Skeletal muscle tissue (tissue), 4 donors: ENCODE results near the gene SP100. TPM values are rescaled to one million over a fixed set of nuclear protein-coding genes. Genes with fewer than 3 reads are reported as not detected.
A peak's percentile ranks its signal among the peaks of the same experiment; 100 is the strongest.
"Not testable (repeated sequence)": the region's sequence is repeated elsewhere in the genome, so short reads cannot be mapped to it uniquely, and the experiment has no call there.

Experiments used
- H3K27ac ChIP-seq: one replicate; pipeline ENCODE4 v1.7.0; 2013; ENCODE audit warnings: mild to moderate bottlenecking, low read depth, low read length, inconsistent platforms
- H3K27me3 ChIP-seq, 3 donors: one replicate each; pipeline ENCODE4 v1.7.0; 2013; ENCODE audit warnings: low read length in 3 of 3; ENCODE audit not compliant: control insufficient read depth in 3 of 3, insufficient read depth in 3 of 3
- H3K36me3 ChIP-seq, 3 donors: one replicate each; pipeline ENCODE4 v1.7.0; 2013; ENCODE audit warnings: low read length in 3 of 3; ENCODE audit not compliant: control insufficient read depth in 3 of 3, insufficient read depth in 3 of 3
- H3K4me1 ChIP-seq, 3 donors: one replicate each; pipeline ENCODE4 v1.7.0; 2013; ENCODE audit warnings: low read length in 3 of 3, mild to moderate bottlenecking in 3 of 3; ENCODE audit not compliant: control insufficient read depth in 3 of 3, insufficient read depth in 3 of 3
- H3K4me3 ChIP-seq, 3 donors: one replicate each; pipeline ENCODE4 v1.7.0; 2013; ENCODE audit warnings: low read length in 3 of 3
- H3K9ac ChIP-seq, 3 donors: one replicate each; pipeline ENCODE4 v1.7.0; 2013; ENCODE audit warnings: low read length in 3 of 3, mild to moderate bottlenecking in 3 of 3, moderate library complexity in 2 of 3, low read depth in 1 of 3
- H3K9me3 ChIP-seq, 3 donors: one replicate each; pipeline ENCODE4 v1.7.0; 2013; ENCODE audit warnings: low read length in 3 of 3; ENCODE audit not compliant: control insufficient read depth in 3 of 3
- total RNA-seq: library from RNA; depleted of rRNA; stranded (reverse); fragments of >200 nt; gene quantifications from one replicate; pipeline ENCODE4 v1.2.3, GENCODE V29; 2014
- donor health status: Osteomylitis.

SP100 gene
- total RNA-seq: 24.0 TPM

GRCh38 chr2:230416061-230416721 is at the start of gene SP100:
TSS of gene SP100 (plus strand) at chr2:230416201. CDS start at chr2:230416297, 96 bp downstream.
- H3K36me3 ChIP-seq: no peaks in the 10 kb centered on the region
- peak within 1 kb of the TSS; percentile 80 to 83 (median 82) for H3K9ac ChIP-seq
- peak within 1 kb of the TSS; percentile 95 for H3K27ac ChIP-seq
- peak within 1 kb of the TSS; percentile 72 to 81 (median 81) for H3K4me3 ChIP-seq
- peaks cover 18 to 25% (median 19%) of the 10 kb centered on the region in 3 donors for H3K4me1 ChIP-seq
- H3K9me3 ChIP-seq: no peaks in the 10 kb centered on the region
- H3K27me3 ChIP-seq: no peaks in the 10 kb centered on the region

GRCh38 chr2:230382108-230382507 is 33.9 kb upstream of the SP100 start:
- Histone ChIP-seq H3K4me3 (no peak overlapping the region), H3K36me3 (peaks cover 0 to 11% (median 9%) of the 10 kb centered on the region in 3 donors), H3K27me3 (no peaks in the 10 kb centered on the region), H3K27ac (no peak overlapping the region), H3K9me3 (no peaks in the 10 kb centered on the region), H3K9ac (no peak overlapping the region), H3K4me1 (no peaks in the 10 kb centered on the region)

- H3K9ac ChIP-seq: no peak overlapping the region
- no peaks in the 10 kb centered on the region for H3K4me1 ChIP-seq
- H3K27ac ChIP-seq: no peak overlapping the region
- peaks cover 0 to 11% (median 10%) of the 10 kb centered on the region in 3 donors for H3K36me3 ChIP-seq
- no peak overlapping the region for H3K4me3 ChIP-seq
- no peaks in the 10 kb centered on the region for H3K27me3 ChIP-seq
- no peaks in the 10 kb centered on the region for H3K9me3 ChIP-seq
These were observed 32.5 kb upstream of the SP100 start for GRCh38 chr2:230383453-230383852.

GRCh38 chr2:230384986-230385385 is 31.0 kb upstream of the SP100 start:
- Histone ChIP-seq H3K27ac (no peak overlapping the region), H3K36me3 (peaks cover 0 to 25% (median 16%) of the 10 kb centered on the region in 3 donors), H3K4me1 (no peaks in the 10 kb centered on the region)

GRCh38 chr2:230394301-230394700 is 21.7 kb upstream of the SP100 start:
- no peaks in the 10 kb centered on the region for H3K4me1 ChIP-seq
- no peak overlapping the region for H3K4me3 ChIP-seq
- peaks cover 0 to 5% (median 0%) of the 10 kb centered on the region in 3 donors for H3K9me3 ChIP-seq
- peaks cover 2 to 26% (median 4%) of the 10 kb centered on the region in 3 donors for H3K36me3 ChIP-seq
- H3K27me3 ChIP-seq: no peaks in the 10 kb centered on the region
- H3K27ac ChIP-seq: no peak overlapping the region
- H3K9ac ChIP-seq: no peak overlapping the region

More at GRCh38 chr2:230384986-230385385, 31.0 kb upstream of the SP100 start:
- Histone ChIP-seq H3K4me3 (no peak overlapping the region), H3K27me3 (no peaks in the 10 kb centered on the region), H3K9ac (no peak overlapping the region), H3K9me3 (no peaks in the 10 kb centered on the region)

GRCh38 chr2:230398698-230399097 is 17.3 kb upstream of the SP100 start:
- H3K27me3 ChIP-seq, H3K27ac ChIP-seq, H3K9ac ChIP-seq, H3K4me3 ChIP-seq, H3K9me3 ChIP-seq, H3K4me1 ChIP-seq: not testable (repeated sequence)
- H3K36me3 ChIP-seq: peaks cover 8 to 20% (median 8%) of the 10 kb centered on the region in 3 donors

- Histone ChIP-seq H3K27ac (no peak overlapping the region), H3K9ac (no peak overlapping the region), H3K27me3 (no peaks in the 10 kb centered on the region), H3K9me3 (peaks cover 0 to 5% (median 0%) of the 10 kb centered on the region in 3 donors), H3K4me3 (no peak overlapping the region), H3K4me1 (no peaks in the 10 kb centered on the region), H3K36me3 (peaks cover 6 to 10% (median 8%) of the 10 kb centered on the region in 3 donors)
These were observed 16.0 kb upstream of the SP100 start for GRCh38 chr2:230400041-230400440.

- H3K27me3 ChIP-seq: no peaks in the 10 kb centered on the region
- peaks cover 6 to 8% (median 8%) of the 10 kb centered on the region in 3 donors for H3K36me3 ChIP-seq
- H3K4me1 ChIP-seq: no peaks in the 10 kb centered on the region
- H3K9ac ChIP-seq: no peak overlapping the region
- no peak overlapping the region for H3K27ac ChIP-seq
- peaks cover 0 to 5% (median 0%) of the 10 kb centered on the region in 3 donors for H3K9me3 ChIP-seq
- no peak overlapping the region for H3K4me3 ChIP-seq
These were observed 15.5 kb upstream of the SP100 start for GRCh38 chr2:230400454-230400853.

GRCh38 chr2:230401026-230401425 is 15.0 kb upstream of the SP100 start:
- H3K4me3 ChIP-seq, H3K36me3 ChIP-seq, H3K9ac ChIP-seq, H3K4me1 ChIP-seq, H3K9me3 ChIP-seq, H3K27ac ChIP-seq, H3K27me3 ChIP-seq: not testable (repeated sequence)

- peaks cover 4 to 5% (median 4%) of the 10 kb centered on the region in 3 donors for H3K4me1 ChIP-seq
- H3K4me3 ChIP-seq: no peak overlapping the region
- H3K36me3 ChIP-seq: peaks cover 6 to 8% (median 6%) of the 10 kb centered on the region in 3 donors
- no peak overlapping the region for H3K9ac ChIP-seq
- no peaks in the 10 kb centered on the region for H3K9me3 ChIP-seq
- no peaks in the 10 kb centered on the region for H3K27me3 ChIP-seq
- no peak overlapping the region for H3K27ac ChIP-seq
These were observed 12.3 kb upstream of the SP100 start for GRCh38 chr2:230403746-230404145.
